Epithelial cell of prostate (primary cell): ENCODE measurements around the gene IPO4.

Experiments used
- DNase-seq: peaks from one replicate; pipeline ENCODE4 v3.0.0-alpha.2; 2011; ENCODE audit warnings: low read depth, low spot score
- H3K27ac ChIP-seq: fragments of 450-650 bp; 2 replicates; pipeline ENCODE4 v1.5.1; 2017; ENCODE audit warnings: mild to moderate bottlenecking

The IPO4 gene

GRCh38 chr14:24137529-24138395 lies 50.9 kb downstream of the IPO4 start:
- DNase-seq: no peak
- no peak overlapping the region for H3K27ac ChIP-seq

- no peak for DNase-seq
- peak overlapping the region; percentile 36 for H3K27ac ChIP-seq
Measured at GRCh38 chr14:24136684-24137528, 51.7 kb downstream of the IPO4 start.

- DNase-seq: no peak
Measured at GRCh38 chr14:24135834-24136683, 52.6 kb downstream of the IPO4 start, which contains the start of gene PSME1. Gene PSME1 (plus strand): TSS chr14:24136194. CDS start chr14:24136263, 69 bp downstream.

GRCh38 chr14:24135584-24135833 lies 53.1 kb downstream of the IPO4 start:
- H3K27ac ChIP-seq: peak overlapping the region; percentile 36
- DNase-seq: no peak

More at GRCh38 chr14:24135834-24136683, 52.6 kb downstream of the IPO4 start, which contains the start of gene PSME1:
- peak within 1 kb of the TSS; percentile 36 for H3K27ac ChIP-seq

GRCh38 chr14:24133735-24134134 lies 54.9 kb downstream of the IPO4 start:
- no peak for DNase-seq
- H3K27ac ChIP-seq: no peak overlapping the region

- no peak for DNase-seq
- no peak overlapping the region for H3K27ac ChIP-seq
Measured at GRCh38 chr14:24132976-24133375, 55.6 kb downstream of the IPO4 start.

- H3K27ac ChIP-seq: no peak overlapping the region
- peak; percentile 24 for DNase-seq
Measured at GRCh38 chr14:24132061-24132685, 56.4 kb downstream of the IPO4 start.

GRCh38 chr14:24131549-24131966 lies 57.1 kb downstream of the IPO4 start:
- H3K27ac ChIP-seq: no peak overlapping the region
- no peak for DNase-seq

- H3K27ac ChIP-seq: no peak overlapping the region
- DNase-seq: no peak
Measured at GRCh38 chr14:24130717-24131548, 57.7 kb downstream of the IPO4 start.

GRCh38 chr14:24130380-24130716 lies 58.3 kb downstream of the IPO4 start, which contains the start of gene FITM1:
Gene FITM1 (plus strand): TSS chr14:24130659. CDS start chr14:24131564, 905 bp downstream.
- no peak for DNase-seq
- H3K27ac ChIP-seq: no peak within 1 kb of the TSS
